ENCODE measurements around the gene SOAT1. TPM values are rescaled to one million over a fixed set of nuclear protein-coding genes. Genes with fewer than 3 reads are reported as not detected.

Gene SOAT1
- total RNA-seq, 2 donors from 2014 or later, result 34.2 to 41.9 TPM

GRCh38 chr1:179296356-179297104 is 2.9 kb downstream of the SOAT1 start:
- Mint-ChIP-seq H3K36me3 (ENCODE audit: low read depth) (peaks cover 11% of the 10 kb centered on the region), H3K27ac (no peak overlapping the region), H3K4me3 (no peak overlapping the region), H3K27me3 (ENCODE audit: insufficient read depth) (peaks cover 72% of the 10 kb centered on the region), H3K4me1 (peaks cover 30% of the 10 kb centered on the region), H3K9me3 (peaks cover 3% of the 10 kb centered on the region)
- TF ChIP-seq CTCF (conservative IDR thresholded peaks at IDR 0.05), result no peak
- Histone ChIP-seq H3K4me1 (ENCODE audit: control insufficient read depth, insufficient read depth, low read length) (peaks cover 6% of the 10 kb centered on the region), H3K9ac (ENCODE audit: extremely low read depth, low read length, poor library complexity, severe bottlenecking) (no peak overlapping the region), H3K27me3 (ENCODE audit: control insufficient read depth, insufficient read depth, low read length, poor library complexity, severe bottlenecking) (no peaks in the 10 kb centered on the region), H3K27ac (ENCODE audit: low read depth, low read length) (no peak overlapping the region), H3K36me3 (ENCODE audit: control insufficient read depth, insufficient read depth, low read length) (peaks cover 4% of the 10 kb centered on the region), H3K4me3 (ENCODE audit: low read length) (no peak overlapping the region), H3K9me3 (ENCODE audit: control insufficient read depth, low read length) (no peaks in the 10 kb centered on the region)
- WGBS, 2 experiments (ENCODE audit: insufficient coverage in 1 of 2, insufficient read length in 1 of 2), result 56 to 76% methylated on average over 2 to 4 of the region's 4 CpGs
- no peak for DNase-seq

GRCh38 chr1:179297105-179297378 is 3.4 kb downstream of the SOAT1 start:
- WGBS, 2 experiments (ENCODE audit: insufficient coverage in 1 of 2, insufficient read length in 1 of 2), result 87 to 96% methylated on average over 3 of the region's 3 CpGs
- no peak for DNase-seq
- H3K27ac Mint-ChIP-seq, result no peak overlapping the region
- TF ChIP-seq CTCF (conservative IDR thresholded peaks at IDR 0.05), result no peak
- no peaks in the 10 kb centered on the region for H3K27me3 ChIP-seq (ENCODE audit: control insufficient read depth, insufficient read depth, low read length, poor library complexity, severe bottlenecking)
- no peak overlapping the region for H3K9ac ChIP-seq (ENCODE audit: extremely low read depth, low read length, poor library complexity, severe bottlenecking)
- peaks cover 67% of the 10 kb centered on the region for H3K27me3 Mint-ChIP-seq (ENCODE audit: insufficient read depth)
- H3K36me3 ChIP-seq (ENCODE audit: control insufficient read depth, insufficient read depth, low read length), result peaks cover 9% of the 10 kb centered on the region
- H3K4me3 Mint-ChIP-seq, result no peak overlapping the region
- H3K27ac ChIP-seq (ENCODE audit: low read depth, low read length), result no peak overlapping the region
- H3K4me3 ChIP-seq (ENCODE audit: low read length), result no peak overlapping the region
- H3K9me3 ChIP-seq (ENCODE audit: control insufficient read depth, low read length), result no peaks in the 10 kb centered on the region
- peaks cover 2% of the 10 kb centered on the region for H3K9me3 Mint-ChIP-seq
- H3K4me1 Mint-ChIP-seq, result peaks cover 30% of the 10 kb centered on the region
- H3K4me1 ChIP-seq (ENCODE audit: control insufficient read depth, insufficient read depth, low read length), result peaks cover 6% of the 10 kb centered on the region
- H3K36me3 Mint-ChIP-seq (ENCODE audit: low read depth), result peaks cover 11% of the 10 kb centered on the region

GRCh38 chr1:179298952-179299351 is 5.4 kb downstream of the SOAT1 start:
- Histone ChIP-seq H3K36me3 (ENCODE audit: control insufficient read depth, insufficient read depth, low read length) (peaks cover 27% of the 10 kb centered on the region), H3K9ac (ENCODE audit: extremely low read depth, low read length, poor library complexity, severe bottlenecking) (no peak overlapping the region), H3K27me3 (ENCODE audit: control insufficient read depth, insufficient read depth, low read length, poor library complexity, severe bottlenecking) (no peaks in the 10 kb centered on the region), H3K4me1 (ENCODE audit: control insufficient read depth, insufficient read depth, low read length) (no peaks in the 10 kb centered on the region), H3K27ac (ENCODE audit: low read depth, low read length) (no peak overlapping the region), H3K9me3 (ENCODE audit: control insufficient read depth, low read length) (no peaks in the 10 kb centered on the region), H3K4me3 (ENCODE audit: low read length) (no peak overlapping the region)
- no peak for TF ChIP-seq CTCF (conservative IDR thresholded peaks at IDR 0.05)
- Mint-ChIP-seq H3K27me3 (ENCODE audit: insufficient read depth) (peaks cover 58% of the 10 kb centered on the region), H3K27ac (no peak overlapping the region), H3K36me3 (ENCODE audit: low read depth) (peaks cover 25% of the 10 kb centered on the region), H3K4me1 (peaks cover 20% of the 10 kb centered on the region), H3K9me3 (peaks cover 2% of the 10 kb centered on the region), H3K4me3 (no peak overlapping the region)
- no peak for DNase-seq
- WGBS, 2 experiments (ENCODE audit: insufficient coverage in 1 of 2, insufficient read length in 1 of 2), result 62% methylated on average over 3 of the region's 3 CpGs; no CpG with 5 or more reads in 1 of the 2 experiments
